Upper lobe of right lung (tissue), 1 donor: Measurements from ENCODE around the gene CWH43. TPM values are rescaled to one million over a fixed set of nuclear protein-coding genes. Genes with fewer than 3 reads are reported as not detected.
"Not testable (repeated sequence)": the region's sequence is repeated elsewhere in the genome, so short reads cannot be mapped to it uniquely, and the experiment has no call there.

Source experiments
- ATAC-seq: fragments of 200-7000 bp; cut with Tn5 transposase; one replicate; pipeline ENCODE4 v1.9.1; 2020; ENCODE audit warnings: mild to moderate bottlenecking, moderate library complexity
- DNase-seq: peaks from one replicate; pipeline ENCODE4 v3.0.0-alpha.2; 2020
- H3K27ac ChIP-seq: fragments of 200-600 bp; one replicate; pipeline ENCODE4 v1.8.0; 2022
- H3K27me3 ChIP-seq: fragments of 200-600 bp; one replicate; pipeline ENCODE4 v1.8.0; 2022; ENCODE audit warnings: mild to moderate bottlenecking
- H3K36me3 ChIP-seq: fragments of 200-600 bp; one replicate; pipeline ENCODE4 v1.8.0; 2022
- H3K4me1 ChIP-seq: fragments of 200-600 bp; one replicate; pipeline ENCODE4 v1.8.0; 2022
- H3K4me3 ChIP-seq: fragments of 200-600 bp; one replicate; pipeline ENCODE4 v1.8.0; 2022; ENCODE audit warnings: mild to moderate bottlenecking
- H3K9me3 ChIP-seq: fragments of 200-600 bp; one replicate; pipeline ENCODE4 v1.8.0; 2022
- CTCF ChIP-seq: fragments of 200-600 bp; IDR thresholded peaks from one replicate; pipeline ENCODE4 v1.8.0; 2022; ENCODE audit warnings: antibody characterized with exemption
- intact Hi-C: fragments of 100-400 bp; cut with DNase I; formaldehyde crosslinking; loops from one replicate; pipeline ENCODE4 v1.11.0; 2022
- total RNA-seq: library from RNA; stranded (reverse); fragmentation: NEBNext Ultra II Directional; extraction: Animal tissue kit (Norgen Biotek cat#: 25700); gene quantifications from one replicate; pipeline ENCODE4 v1.2.1, GENCODE V29; 2021
- donor health status: DM: no; HTN: yes; CAD: no; lungs with severe emphysema.

CWH43 gene
- total RNA-seq, 1 donor from 2014 or later, result not detected

GRCh38 chr4:49063670-49064069 is 77.6 kb downstream of the CWH43 start:
- no peaks in the 10 kb centered on the region for H3K4me1 ChIP-seq
- TF ChIP-seq CTCF, result no peak
- no peak overlapping the region for H3K4me3 ChIP-seq
- H3K9me3 ChIP-seq, result no peaks in the 10 kb centered on the region
- DNase-seq, result no peak
- intact Hi-C loops, result no loop called here
- no peak for ATAC-seq
- no peak overlapping the region for H3K27ac ChIP-seq
- no peaks in the 10 kb centered on the region for H3K27me3 ChIP-seq
- H3K36me3 ChIP-seq, result no peaks in the 10 kb centered on the region

GRCh38 chr4:49072196-49072595 is 86.1 kb downstream of the CWH43 start:
- H3K4me3 ChIP-seq, DNase-seq, H3K36me3 ChIP-seq, H3K4me1 ChIP-seq, H3K27me3 ChIP-seq, H3K9me3 ChIP-seq, H3K27ac ChIP-seq, intact Hi-C loops, ATAC-seq: not testable (repeated sequence)

GRCh38 chr4:49091883-49092282 is 105.8 kb downstream of the CWH43 start:
- ATAC-seq, result peak; percentile 57
- H3K4me3 ChIP-seq, H3K27me3 ChIP-seq, H3K36me3 ChIP-seq, H3K4me1 ChIP-seq, H3K27ac ChIP-seq, intact Hi-C loops, DNase-seq: not testable (repeated sequence)
- H3K9me3 ChIP-seq, result peaks cover 24% of the 10 kb centered on the region

- H3K9me3 ChIP-seq, result peaks cover 29% of the 10 kb centered on the region
- peak; percentile 79 for ATAC-seq
- DNase-seq, H3K4me3 ChIP-seq, intact Hi-C loops, H3K27me3 ChIP-seq, H3K27ac ChIP-seq, H3K36me3 ChIP-seq, H3K4me1 ChIP-seq: not testable (repeated sequence)
Observed at GRCh38 chr4:49092608-49093135, 106.6 kb downstream of the CWH43 start.

GRCh38 chr4:49096215-49096614 is 110.1 kb downstream of the CWH43 start:
- H3K27ac ChIP-seq, H3K36me3 ChIP-seq, H3K4me1 ChIP-seq, H3K4me3 ChIP-seq, ATAC-seq, DNase-seq, H3K27me3 ChIP-seq, intact Hi-C loops: not testable (repeated sequence)
- H3K9me3 ChIP-seq, result peaks cover 30% of the 10 kb centered on the region

GRCh38 chr4:49096627-49097026 is 110.6 kb downstream of the CWH43 start:
- intact Hi-C loops, H3K4me1 ChIP-seq, H3K4me3 ChIP-seq, H3K27me3 ChIP-seq, H3K27ac ChIP-seq, DNase-seq, H3K36me3 ChIP-seq: not testable (repeated sequence)
- ATAC-seq, result peak; percentile 55
- peaks cover 33% of the 10 kb centered on the region for H3K9me3 ChIP-seq

- DNase-seq, H3K27me3 ChIP-seq, H3K4me1 ChIP-seq, H3K36me3 ChIP-seq, H3K4me3 ChIP-seq, intact Hi-C loops, H3K27ac ChIP-seq: not testable (repeated sequence)
- peaks cover 33% of the 10 kb centered on the region for H3K9me3 ChIP-seq
- peak; percentile 51 for ATAC-seq
Observed at GRCh38 chr4:49097071-49097470, 111.0 kb downstream of the CWH43 start.

GRCh38 chr4:49097505-49097904 is 111.4 kb downstream of the CWH43 start:
- intact Hi-C loops, H3K27me3 ChIP-seq, H3K27ac ChIP-seq, DNase-seq, H3K36me3 ChIP-seq, H3K4me3 ChIP-seq, ATAC-seq, H3K4me1 ChIP-seq: not testable (repeated sequence)
- H3K9me3 ChIP-seq, result peaks cover 31% of the 10 kb centered on the region

GRCh38 chr4:49098034-49098759 is 112.1 kb downstream of the CWH43 start:
- intact Hi-C loops, H3K27me3 ChIP-seq, H3K36me3 ChIP-seq, H3K4me1 ChIP-seq, H3K4me3 ChIP-seq, DNase-seq, H3K27ac ChIP-seq: not testable (repeated sequence)
- ATAC-seq, result peak; percentile 7
- peaks cover 28% of the 10 kb centered on the region for H3K9me3 ChIP-seq

- intact Hi-C loops, ATAC-seq: not testable (repeated sequence)
Observed at GRCh38 chr4:49099831-49100444, 113.9 kb downstream of the CWH43 start.

GRCh38 chr4:49102344-49102898 is 116.3 kb downstream of the CWH43 start:
- H3K4me3 ChIP-seq, intact Hi-C loops, H3K27ac ChIP-seq, H3K4me1 ChIP-seq, DNase-seq, H3K27me3 ChIP-seq, H3K36me3 ChIP-seq: not testable (repeated sequence)
- peak; percentile 55 for ATAC-seq
- H3K9me3 ChIP-seq, result peaks cover 19% of the 10 kb centered on the region

More at GRCh38 chr4:49099831-49100444, 113.9 kb downstream of the CWH43 start:
- DNase-seq, H3K27me3 ChIP-seq, H3K27ac ChIP-seq, H3K36me3 ChIP-seq, H3K4me3 ChIP-seq, H3K4me1 ChIP-seq: not testable (repeated sequence)
- peaks cover 28% of the 10 kb centered on the region for H3K9me3 ChIP-seq

GRCh38 chr4:49103436-49104136 is 117.5 kb downstream of the CWH43 start:
- DNase-seq, H3K4me3 ChIP-seq, intact Hi-C loops, H3K36me3 ChIP-seq, H3K27ac ChIP-seq, H3K4me1 ChIP-seq, H3K27me3 ChIP-seq: not testable (repeated sequence)
- peaks cover 28% of the 10 kb centered on the region for H3K9me3 ChIP-seq
- peak; percentile 34 for ATAC-seq
